HG03460 (cell line): ENCODE measurements around the gene PTCH1.

ENCODE experiments used
- ATAC-seq: cut with Tn5 transposase; IDR thresholded peaks from one replicate; pipeline ENCODE4 v1.9.1; 2021; ENCODE audit not compliant: unreplicated experiment

PTCH1 gene

DNA sequence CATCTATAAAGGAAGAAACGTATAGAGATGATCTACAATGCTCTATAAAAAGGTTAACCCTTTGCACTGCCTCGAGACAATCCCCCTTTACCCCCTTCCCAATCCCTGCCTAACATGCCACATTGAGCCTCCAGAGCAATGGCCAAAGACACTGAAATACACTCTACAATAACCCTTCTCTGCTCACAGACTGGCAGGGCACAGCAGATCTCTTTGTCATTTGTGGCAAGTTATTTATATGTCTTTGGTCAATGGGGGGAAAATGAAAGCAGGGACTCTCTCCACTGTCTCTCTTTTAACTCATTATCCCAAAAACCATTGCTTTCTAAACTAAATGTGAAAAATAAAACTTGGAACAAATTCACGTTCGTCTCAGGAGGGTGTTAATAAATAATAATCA, 51.7 kb downstream of the PTCH1 start:
- ATAC-seq, result no peak

DNA sequence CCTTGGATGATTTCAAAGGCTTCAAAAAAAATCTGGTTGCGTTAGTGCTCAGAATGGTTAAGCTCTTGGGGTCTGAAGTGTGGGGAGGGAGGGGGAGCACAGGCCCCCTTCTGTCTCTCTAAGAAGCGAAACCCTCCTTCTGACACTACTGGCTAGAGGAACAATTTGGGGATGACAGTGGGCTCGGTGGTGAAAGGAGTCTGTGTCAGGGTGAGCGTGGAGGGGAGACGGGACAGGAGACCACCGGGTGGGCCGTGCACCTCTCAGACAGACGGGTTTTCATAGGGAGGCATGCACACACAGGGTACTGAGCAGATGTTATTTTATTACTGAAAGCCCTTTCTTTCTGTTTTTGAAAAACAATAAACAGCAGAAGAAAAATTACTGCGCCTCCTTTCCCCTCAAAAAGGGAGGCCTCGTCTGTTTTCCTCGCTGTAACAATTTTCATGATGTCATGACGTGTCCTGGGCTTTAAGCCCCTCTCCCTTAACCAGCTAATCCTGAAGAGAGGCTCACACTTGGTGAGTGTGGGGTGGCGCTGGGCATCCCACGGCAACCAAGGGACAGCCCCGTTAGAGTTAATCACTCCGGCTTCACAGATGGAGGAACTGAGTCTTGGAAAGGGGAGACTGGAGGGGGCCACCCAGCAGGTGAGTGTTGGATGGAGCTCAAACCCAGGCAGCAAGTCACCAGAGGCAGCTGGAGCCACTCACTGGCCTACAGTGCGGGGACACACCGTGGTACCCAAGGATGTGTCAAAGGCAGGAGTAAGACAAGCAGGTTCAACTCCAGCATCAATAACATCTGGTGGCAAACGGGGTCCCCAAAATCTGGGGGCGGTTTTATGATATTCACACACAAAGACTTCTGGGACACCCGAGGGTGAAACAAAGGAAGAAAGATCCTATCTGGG, 53.4 kb downstream of the PTCH1 start:
- ATAC-seq, result peak; percentile 9

DNA sequence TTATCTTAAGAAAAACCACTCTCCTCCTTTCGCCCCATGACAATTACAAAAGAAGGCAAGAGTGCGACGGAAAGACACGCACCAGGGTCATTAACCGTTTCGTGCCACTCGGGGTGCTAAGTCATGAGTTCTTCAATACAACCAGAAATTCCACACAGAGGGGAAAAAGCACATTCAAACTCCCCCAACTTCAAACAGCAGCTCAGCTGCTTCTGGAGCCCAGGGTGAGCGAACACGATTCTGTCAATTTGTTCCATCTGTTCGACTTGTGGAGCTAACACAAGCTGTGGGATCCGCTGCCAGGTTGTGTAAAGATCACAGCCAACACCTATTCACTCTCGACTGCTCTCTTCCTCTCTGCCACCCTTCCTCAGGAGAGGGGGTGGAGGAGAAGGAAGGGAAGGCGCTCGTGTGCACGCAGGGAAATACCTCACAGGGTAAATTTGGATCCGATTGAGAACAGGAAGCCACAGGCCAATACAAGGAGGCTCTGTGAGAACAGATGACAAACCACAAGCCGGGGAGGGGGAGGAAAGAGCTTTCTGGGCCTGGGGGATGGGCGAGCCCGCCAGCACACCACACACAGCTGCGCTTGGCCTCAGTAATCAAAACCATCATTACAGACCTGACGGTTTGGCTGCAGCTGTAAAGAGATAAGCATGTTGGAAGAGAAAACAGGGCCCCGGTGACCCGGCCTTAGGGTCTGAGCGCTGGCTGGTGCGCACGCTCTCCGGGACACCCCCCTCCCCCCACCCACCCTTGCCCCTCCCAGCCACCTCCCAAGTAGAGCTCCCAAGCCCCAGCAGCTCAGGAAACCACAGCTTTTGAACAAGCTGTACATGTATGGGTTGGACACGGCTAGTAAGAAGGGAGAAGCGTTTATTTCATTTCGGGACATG, 54.3 kb downstream of the PTCH1 start:
- ATAC-seq, result peak; percentile 95

- no peak for ATAC-seq
Measured at GRCh38 chr9:95461448-95462248, 55.1 kb downstream of the PTCH1 start.

DNA sequence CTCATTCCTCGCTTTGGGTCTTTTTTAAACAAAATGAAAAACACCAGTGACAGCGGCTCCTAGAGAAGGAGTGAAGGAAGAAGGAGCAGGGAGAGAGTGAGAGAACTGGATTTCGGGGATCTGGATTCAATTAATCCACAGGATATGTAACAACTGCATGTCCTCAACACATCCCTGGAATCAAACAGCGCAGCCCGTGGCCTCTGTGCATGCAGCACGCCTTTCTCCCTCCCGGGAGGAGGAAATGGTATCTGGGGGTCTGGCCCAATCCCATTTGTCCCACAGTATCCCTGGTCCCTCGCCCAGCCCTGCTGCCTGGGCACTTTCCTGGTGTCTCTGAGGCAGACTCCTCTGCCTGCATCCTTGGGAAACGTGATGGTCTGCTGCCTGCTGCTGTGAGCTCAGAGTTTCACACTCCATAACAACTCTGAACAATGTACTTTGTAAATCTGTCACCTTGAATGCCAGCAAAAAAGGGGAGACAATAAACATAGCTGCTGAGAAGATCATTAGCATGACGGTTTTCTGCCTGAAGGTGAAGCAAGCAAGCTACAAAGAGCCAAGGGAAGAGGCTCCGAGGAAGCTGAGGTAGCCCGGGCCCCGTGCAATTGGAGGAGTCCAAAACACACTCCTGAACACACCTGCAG, 56.1 kb downstream of the PTCH1 start:
- no peak for ATAC-seq

GRCh38 chr9:95459851-95460517, 56.8 kb downstream of the PTCH1 start:
- ATAC-seq, result no peak

DNA sequence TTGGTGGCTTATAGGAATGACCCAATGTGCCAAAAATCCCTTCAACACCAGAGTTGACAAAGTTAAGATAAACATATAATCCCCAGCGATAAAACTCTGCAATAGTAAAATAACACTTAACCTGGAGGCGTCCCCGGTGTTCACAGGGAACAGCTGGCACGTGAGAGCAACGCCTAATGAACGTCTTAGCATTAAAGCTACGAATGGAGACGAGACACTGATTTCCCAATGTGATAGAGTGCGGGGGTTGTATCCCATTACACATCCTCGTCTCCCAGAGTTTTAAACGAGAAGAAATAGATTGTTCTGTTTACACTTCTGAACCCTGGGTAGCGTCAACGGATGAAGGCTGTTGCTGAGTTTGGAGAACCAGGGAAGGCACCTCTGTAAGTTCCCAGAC, 57.6 kb downstream of the PTCH1 start:
- no peak for ATAC-seq

GRCh38 chr9:95458666-95459065, 58.1 kb downstream of the PTCH1 start:
- ATAC-seq, result no peak

DNA sequence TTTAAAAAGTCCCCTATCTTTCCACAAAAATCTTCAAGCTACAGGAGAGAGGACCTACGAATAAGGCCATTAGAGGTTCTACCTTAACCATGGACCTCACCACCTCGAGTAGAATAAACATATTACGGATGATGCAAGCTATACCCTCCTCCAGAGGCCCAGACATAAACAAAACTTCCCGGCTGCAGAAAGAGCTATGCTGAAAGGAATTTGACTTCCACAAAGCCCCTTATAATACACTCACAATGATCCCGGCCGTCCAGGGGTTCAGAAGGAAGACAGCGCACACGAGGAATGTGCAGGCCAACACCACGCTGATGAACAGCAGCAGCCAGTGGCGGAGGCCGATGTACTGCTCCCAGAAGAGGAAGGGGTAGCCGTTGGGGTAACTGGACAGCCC, 59.0 kb downstream of the PTCH1 start:
- no peak for ATAC-seq

DNA sequence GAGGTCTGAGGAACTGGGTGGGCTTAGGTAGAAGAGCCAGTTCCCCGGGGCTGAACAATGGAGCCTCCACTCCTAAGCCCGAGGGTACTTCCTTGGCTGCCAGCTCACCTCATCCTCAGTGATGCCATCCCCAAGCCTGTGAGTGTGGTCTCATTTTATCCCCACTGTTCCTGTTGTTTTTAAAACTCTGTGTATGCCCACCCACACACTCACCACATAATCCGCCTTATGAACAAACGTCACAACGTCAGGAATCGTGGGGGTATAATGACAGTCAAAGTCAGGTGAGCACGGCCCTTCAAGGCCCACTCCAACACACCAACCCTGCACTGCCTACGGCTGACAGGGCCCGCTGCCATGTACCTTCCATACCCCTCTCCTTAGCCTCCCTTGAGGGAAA, 61.1 kb downstream of the PTCH1 start:
- no peak for ATAC-seq

GRCh38 chr9:95452176-95452575, 64.6 kb downstream of the PTCH1 start:
- ATAC-seq, result no peak

DNA sequence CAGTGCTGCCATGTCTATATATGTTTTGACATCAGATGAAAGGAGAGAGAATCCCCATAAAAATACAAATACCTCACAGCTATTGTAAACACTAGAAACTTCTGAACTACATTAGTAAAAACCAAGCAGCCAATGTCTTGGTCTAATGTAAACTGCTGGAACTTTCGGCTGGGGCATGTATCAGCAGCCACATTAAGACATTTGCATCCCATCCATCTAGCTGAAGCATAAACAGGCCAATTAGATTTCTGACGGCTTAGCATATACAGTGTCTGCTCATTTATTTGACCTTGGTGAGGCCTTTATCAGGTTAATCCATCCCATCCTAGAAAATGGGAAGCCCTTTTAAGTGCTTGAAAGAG, 65.7 kb downstream of the PTCH1 start:
- no peak for ATAC-seq

DNA sequence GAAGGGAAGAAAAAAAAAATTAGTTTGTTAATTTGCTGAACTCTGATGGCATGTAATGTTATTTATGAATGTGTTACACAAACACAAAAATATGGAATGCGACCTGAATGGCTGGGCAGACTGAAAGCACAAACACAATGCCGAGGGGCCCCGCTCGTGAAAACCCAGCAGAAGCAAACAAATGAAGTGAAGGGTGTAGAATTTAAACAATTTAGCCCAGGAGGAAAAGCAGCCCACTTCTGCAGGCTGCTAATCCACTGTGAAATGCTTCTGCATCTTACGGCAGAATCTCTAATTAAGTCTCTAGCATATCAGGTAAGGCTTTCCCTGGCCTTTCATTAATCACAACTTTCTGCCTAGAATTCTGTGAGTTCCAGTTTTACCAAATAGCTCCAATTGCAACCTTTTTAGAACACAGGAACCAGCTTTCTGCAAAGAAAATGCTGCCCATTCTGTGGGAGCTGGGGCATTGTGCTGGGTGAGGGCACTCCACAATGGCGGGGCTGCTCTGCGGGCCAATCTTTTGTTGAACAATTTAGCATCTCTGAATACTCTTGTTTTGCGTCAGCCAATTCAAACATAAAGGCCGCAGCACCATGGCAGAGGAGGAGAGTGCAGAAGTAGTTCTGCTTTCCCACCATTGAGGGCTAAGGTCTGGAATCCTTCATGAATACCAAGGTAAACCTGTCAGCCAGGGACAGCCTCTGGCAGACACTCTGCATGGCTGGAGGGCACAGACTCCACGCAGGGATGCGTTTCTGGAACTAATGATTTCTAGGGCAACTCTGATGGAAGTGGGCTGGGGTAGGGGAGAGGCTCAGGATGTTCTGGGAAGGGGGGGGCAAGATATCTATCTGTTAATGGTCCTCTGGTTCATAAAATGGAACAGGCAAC, 66.4 kb downstream of the PTCH1 start:
- no peak for ATAC-seq

DNA sequence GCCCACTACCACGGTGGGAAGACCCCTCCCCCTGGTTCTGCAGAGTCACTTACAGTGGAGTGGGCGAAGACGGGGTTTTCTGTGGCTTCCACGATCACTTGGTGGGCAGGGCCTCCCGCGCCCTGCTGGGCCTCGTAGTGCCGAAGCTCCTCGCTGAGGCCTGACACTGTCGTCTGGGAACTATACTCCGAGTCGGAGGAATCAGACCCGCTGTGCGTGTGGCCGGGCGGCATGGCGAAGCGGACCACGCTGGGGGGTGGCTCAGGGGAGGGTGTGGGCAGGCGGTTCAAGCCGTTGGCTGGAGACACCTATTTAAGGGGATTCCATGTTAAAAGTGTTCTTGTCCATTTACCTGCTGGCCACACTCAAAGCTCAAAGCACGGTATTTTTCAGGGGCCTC, 67.8 kb downstream of the PTCH1 start:
- no peak for ATAC-seq

- ATAC-seq, result no peak
Measured at GRCh38 chr9:95447660-95448420, 68.9 kb downstream of the PTCH1 start.

DNA sequence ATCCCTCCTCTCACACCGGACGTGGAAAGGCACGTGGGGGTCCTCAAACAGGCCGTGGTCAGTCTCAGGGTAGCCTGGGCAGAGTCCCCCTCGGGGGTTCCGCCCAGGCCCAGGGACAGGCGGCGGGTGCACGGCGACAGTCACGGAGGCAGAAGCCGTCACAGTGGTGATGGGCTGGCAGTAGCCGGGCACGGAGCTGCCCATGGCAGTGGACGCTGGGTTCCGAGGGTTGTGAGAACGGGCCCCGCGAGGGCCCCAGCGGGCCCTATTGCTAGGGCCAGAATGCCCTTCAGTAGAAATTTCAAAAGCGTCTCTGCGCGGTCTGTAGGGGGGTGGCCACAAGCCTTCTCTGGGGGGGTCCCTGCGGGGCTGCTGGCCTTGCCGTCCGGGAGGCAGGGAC, 69.8 kb downstream of the PTCH1 start:
- no peak for ATAC-seq

GRCh38 chr9:95446259-95446658, 70.5 kb downstream of the PTCH1 start:
- ATAC-seq, result no peak

DNA sequence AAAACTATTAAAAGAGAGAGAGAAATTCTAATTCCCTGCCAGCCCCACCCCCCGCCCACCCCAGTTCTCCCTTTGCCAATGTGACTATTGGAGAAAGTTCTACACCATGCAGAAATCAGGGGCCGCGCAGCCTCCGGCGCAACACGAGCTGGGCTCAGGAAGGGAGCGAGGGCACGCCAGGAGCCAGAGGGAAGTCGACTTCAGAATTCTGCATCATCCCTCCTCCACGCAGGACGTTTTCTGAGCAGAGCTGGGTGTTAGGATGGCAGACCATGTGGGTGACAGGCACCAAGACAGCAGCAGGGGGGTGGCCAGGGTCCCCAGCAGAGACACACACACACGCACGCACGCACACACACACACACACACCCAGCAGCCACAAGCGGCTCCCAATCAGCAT, 72.6 kb downstream of the PTCH1 start:
- ATAC-seq, result no peak
